ENCODE data around the gene TIAM2.
A peak's percentile ranks its signal among the peaks of the same experiment; 100 is the strongest.

TIAM2 gene

DNA sequence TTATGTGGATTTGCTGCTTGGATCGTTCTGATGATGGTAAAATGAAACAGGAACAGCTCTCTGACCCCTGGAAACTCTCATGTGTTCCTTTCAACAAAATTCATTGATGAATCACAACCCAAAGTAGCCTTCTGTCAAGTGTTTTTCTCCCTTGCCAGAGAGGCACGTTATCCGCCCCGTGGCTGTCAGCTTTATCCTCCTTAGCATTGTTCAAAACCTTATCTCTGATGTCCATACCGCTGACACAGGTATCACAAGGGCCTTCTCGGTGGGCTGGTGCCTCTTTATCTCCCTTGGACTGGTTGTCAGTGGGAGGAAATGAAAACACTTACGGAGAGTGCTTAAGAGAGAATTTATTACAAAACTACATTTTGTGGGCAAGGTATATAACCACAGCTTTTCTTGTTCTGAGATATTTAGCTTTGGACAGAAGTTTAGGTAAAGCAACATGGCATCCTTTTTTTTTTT lies 84.9 kb downstream of the TIAM2 start:
- DNase-seq (ENCODE audit: extremely low read depth, insufficient read length): peak; percentile 19
- H3K36me3 ChIP-seq (ENCODE audit: control insufficient read depth, insufficient read depth, low read length): no peaks in the 10 kb centered on the region
- TF ChIP-seq, protein P1, sequence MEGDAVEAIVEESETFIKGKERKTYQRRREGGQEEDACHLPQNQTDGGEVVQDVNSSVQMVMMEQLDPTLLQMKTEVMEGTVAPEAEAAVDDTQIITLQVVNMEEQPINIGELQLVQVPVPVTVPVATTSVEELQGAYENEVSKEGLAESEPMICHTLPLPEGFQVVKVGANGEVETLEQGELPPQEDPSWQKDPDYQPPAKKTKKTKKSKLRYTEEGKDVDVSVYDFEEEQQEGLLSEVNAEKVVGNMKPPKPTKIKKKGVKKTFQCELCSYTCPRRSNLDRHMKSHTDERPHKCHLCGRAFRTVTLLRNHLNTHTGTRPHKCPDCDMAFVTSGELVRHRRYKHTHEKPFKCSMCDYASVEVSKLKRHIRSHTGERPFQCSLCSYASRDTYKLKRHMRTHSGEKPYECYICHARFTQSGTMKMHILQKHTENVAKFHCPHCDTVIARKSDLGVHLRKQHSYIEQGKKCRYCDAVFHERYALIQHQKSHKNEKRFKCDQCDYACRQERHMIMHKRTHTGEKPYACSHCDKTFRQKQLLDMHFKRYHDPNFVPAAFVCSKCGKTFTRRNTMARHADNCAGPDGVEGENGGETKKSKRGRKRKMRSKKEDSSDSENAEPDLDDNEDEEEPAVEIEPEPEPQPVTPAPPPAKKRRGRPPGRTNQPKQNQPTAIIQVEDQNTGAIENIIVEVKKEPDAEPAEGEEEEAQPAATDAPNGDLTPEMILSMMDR (IDR thresholded peaks at IDR 0.05; ENCODE audit: insufficient read depth, low read length, poor library complexity, severe bottlenecking): no peak

DNA sequence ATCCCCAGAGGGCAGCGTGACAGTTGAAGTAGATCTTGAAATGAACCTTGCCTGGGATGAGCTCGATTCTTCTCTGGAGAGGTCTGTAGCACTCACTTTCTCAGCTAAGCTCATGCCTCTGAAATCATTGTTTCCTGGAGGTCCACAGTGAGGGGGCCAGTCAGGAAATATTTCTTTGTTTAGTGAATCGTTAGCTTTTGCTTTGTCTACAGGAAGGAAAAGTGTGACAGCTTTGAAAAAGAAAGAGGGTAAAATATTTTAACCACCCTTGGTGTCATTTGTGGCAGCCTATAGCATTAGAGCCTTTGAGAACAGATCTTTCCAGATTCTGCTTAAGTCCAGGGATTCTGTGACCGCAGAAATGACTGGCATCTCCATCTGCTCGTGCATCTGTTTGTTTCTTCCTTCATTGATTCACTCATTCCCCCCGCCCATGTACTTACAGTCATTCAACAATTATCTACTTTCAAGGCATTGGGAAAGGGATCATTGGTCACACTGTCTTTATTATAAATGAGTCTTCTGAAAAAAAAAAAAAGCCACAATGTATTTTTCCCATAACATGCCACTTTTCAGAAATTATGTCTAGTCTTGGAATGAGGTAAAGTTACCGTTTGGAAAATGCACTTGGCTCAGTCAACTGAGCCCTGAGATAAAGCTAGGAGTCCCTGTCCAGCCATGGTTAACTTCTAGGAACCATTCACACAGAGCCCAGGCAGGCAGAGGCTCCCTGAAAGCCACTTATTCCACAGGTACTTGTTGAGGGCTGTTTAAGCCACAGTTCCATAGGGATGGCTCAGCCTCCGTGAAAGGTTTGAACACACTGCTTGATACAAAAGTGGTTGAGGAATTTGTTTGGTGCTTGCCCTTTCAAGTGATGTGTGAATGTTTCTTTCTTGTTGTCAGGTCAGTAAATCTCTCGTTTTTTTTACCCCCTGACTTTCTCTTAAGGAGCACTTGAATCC lies 86.0 kb downstream of the TIAM2 start:
- H3K4me3 ChIP-seq (replicated peaks; ENCODE audit: low read depth, low read length): no peak overlapping the region
- TF ChIP-seq, protein P1 (IDR thresholded peaks at IDR 0.05; ENCODE audit: insufficient read depth, low read length, poor library complexity, severe bottlenecking): no peak
- no peak for DNase-seq (ENCODE audit: extremely low read depth, insufficient read length)

More for the DNA sequence above, 84.9 kb downstream of the TIAM2 start:
- Histone ChIP-seq H3K27me3 (replicated peaks; ENCODE audit: control insufficient read depth, insufficient read depth, low read length) (no peaks in the 10 kb centered on the region; the same call in 1 of the 2 replicates), H3K4me3 (replicated peaks; ENCODE audit: low read depth, low read length) (no peak overlapping the region)

DNA sequence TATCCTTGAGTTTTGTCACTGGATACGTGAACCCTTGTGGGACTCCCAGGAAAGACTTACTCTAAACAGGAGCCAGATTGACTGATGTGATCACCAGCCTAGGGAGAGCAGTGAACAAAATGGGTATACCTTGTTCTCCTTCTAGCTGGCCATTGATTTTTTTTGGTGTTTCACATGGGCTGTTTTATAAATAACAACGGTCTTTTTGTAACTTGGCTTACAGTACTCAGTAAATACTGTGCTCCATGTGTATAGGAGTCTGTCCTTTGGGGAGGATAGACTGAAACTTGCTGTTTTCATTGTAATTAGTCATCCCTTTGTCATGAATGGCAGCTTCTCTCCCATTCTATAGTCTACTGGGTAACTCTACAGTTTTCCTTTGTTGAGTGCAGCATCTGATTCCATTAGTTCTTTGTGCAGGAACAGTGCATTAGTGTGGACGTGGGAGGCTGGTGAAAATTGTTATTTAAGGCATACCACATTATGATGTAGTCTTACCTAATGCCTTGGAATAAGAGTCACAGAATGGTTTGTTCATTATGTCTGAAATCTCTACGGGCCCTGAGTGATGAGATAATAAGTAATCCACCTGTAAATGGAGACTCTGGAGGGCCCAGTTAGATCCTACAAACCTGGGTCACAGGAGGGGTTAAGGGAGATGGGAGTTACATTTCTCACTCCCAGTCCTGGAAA lies 89.5 kb downstream of the TIAM2 start:
- Histone ChIP-seq H3K27me3 (replicated peaks; ENCODE audit: control insufficient read depth, insufficient read depth, low read length) (no peaks in the 10 kb centered on the region; the same call in 1 of the 2 replicates), H3K36me3 (ENCODE audit: control insufficient read depth, insufficient read depth, low read length) (no peaks in the 10 kb centered on the region), H3K4me3 (replicated peaks; ENCODE audit: low read depth, low read length) (no peak overlapping the region)
- no peak for DNase-seq (ENCODE audit: extremely low read depth, insufficient read length)
- TF ChIP-seq, protein P1 (IDR thresholded peaks at IDR 0.05; ENCODE audit: insufficient read depth, low read length, poor library complexity, severe bottlenecking): no peak

More for the DNA sequence above, 86.0 kb downstream of the TIAM2 start:
- Histone ChIP-seq H3K36me3 (ENCODE audit: control insufficient read depth, insufficient read depth, low read length) (no peaks in the 10 kb centered on the region), H3K27me3 (replicated peaks; ENCODE audit: control insufficient read depth, insufficient read depth, low read length) (no peaks in the 10 kb centered on the region; the same call in 1 of the 2 replicates)

DNA sequence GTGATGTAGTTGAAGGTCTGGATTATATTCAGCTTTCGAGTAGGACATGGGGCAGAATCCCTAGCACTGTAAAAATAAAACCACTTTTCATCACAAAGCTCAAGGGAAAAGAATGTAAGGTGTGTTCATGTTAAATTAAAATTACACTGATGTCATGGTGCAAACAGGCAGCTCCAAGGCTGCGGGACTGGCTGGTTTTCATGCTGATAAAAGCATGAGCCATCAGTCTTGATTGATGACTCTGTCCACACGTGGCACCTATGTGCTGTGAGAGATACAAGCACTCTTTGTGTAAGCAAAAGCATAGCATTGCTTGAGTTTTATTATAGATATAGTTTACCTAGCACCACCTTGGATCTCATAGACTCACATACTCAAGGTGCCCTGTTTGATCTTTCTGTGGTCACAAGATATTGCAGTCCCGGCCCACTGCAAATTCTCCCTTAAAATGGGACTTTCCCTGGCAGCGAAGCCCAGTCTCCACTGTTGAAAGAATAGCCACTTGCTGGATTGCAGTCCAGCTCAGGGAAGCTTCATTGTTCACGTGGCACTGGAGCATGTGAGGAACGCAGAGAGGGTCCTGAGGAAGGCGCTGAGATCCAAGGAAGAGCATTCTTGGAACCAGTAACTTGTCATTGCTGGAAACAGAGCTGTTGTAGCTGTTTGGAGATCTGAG lies 90.6 kb downstream of the TIAM2 start:
- no peak for DNase-seq (ENCODE audit: extremely low read depth, insufficient read length)
- no peak overlapping the region for H3K4me3 ChIP-seq (replicated peaks; ENCODE audit: low read depth, low read length)
- no peaks in the 10 kb centered on the region for H3K36me3 ChIP-seq (ENCODE audit: control insufficient read depth, insufficient read depth, low read length)
- TF ChIP-seq, protein P1 (IDR thresholded peaks at IDR 0.05; ENCODE audit: insufficient read depth, low read length, poor library complexity, severe bottlenecking): no peak
- no peaks in the 10 kb centered on the region; the same call in 1 of the 2 replicates for H3K27me3 ChIP-seq (replicated peaks; ENCODE audit: control insufficient read depth, insufficient read depth, low read length)

DNA sequence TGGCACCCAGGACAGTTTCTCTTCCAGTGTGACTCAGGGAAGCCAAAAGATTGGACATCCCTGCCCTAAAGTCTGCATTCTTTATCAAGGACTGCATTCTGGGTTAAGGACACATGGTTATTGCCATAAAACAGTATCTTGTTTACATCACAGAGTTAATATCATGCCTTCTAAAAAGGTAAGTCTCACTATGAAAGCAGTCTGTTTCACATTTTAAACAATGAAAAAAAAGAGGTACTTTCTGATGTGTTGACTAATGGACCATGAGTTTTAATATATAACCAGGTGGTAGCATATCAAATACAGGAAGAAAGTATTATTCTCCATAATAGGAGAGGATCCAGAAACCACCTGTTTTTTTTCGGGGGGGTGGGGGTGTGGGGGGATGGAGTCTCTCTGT lies 93.7 kb downstream of the TIAM2 start:
- TF ChIP-seq, protein P1 (IDR thresholded peaks at IDR 0.05; ENCODE audit: insufficient read depth, low read length, poor library complexity, severe bottlenecking): no peak
- Histone ChIP-seq H3K36me3 (ENCODE audit: control insufficient read depth, insufficient read depth, low read length) (no peaks in the 10 kb centered on the region), H3K4me3 (replicated peaks; ENCODE audit: low read depth, low read length) (no peak overlapping the region), H3K27me3 (replicated peaks; ENCODE audit: control insufficient read depth, insufficient read depth, low read length) (0 out of 2 replicates have a peak, but pooled peaks cover 1% of the 10 kb centered on the region)
- DNase-seq (ENCODE audit: extremely low read depth, insufficient read length): no peak

All from GM06990 (cell line).